ENCODE measurements around the gene TMEM59L. TPM values are rescaled to one million over a fixed set of nuclear protein-coding genes. Genes with fewer than 3 reads are reported as not detected.
"Not testable (repeated sequence)": the region's sequence is repeated elsewhere in the genome, so short reads cannot be mapped to it uniquely, and the experiment has no call there.

The TMEM59L gene
- total RNA-seq, 3 donors from 2014 or later, result 0.93 to 10.5 (median 1.4) TPM

DNA sequence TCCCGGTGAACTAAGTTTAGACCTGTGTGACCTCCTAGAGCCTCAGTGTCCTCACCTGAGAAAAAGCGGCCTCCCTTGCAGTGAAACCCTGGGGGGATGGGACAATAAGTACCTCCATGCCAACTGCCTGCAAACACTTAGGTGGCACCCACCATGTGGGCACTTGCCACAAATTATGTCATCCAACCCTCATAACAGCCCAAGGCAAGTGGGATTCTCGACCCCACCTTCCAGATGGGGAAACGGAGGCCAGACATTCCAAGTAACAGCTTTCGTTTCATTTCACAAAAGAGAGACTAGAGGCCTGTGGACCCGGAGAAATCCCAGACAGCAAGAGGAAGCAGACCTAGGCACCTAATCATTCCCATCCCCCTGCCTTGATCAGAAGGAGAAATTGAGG, 17.2 kb upstream of the TMEM59L start:
- TF ChIP-seq, protein P1, sequence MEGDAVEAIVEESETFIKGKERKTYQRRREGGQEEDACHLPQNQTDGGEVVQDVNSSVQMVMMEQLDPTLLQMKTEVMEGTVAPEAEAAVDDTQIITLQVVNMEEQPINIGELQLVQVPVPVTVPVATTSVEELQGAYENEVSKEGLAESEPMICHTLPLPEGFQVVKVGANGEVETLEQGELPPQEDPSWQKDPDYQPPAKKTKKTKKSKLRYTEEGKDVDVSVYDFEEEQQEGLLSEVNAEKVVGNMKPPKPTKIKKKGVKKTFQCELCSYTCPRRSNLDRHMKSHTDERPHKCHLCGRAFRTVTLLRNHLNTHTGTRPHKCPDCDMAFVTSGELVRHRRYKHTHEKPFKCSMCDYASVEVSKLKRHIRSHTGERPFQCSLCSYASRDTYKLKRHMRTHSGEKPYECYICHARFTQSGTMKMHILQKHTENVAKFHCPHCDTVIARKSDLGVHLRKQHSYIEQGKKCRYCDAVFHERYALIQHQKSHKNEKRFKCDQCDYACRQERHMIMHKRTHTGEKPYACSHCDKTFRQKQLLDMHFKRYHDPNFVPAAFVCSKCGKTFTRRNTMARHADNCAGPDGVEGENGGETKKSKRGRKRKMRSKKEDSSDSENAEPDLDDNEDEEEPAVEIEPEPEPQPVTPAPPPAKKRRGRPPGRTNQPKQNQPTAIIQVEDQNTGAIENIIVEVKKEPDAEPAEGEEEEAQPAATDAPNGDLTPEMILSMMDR (IDR thresholded peaks at IDR 0.05), result no peak
- DNase-seq (peak in 1 of 3 donors; percentile 8), ATAC-seq (no peak)
- Histone ChIP-seq H3K36me3 (ENCODE audit: low read depth) (no peaks in the 10 kb centered on the region), H3K9me3 (no peaks in the 10 kb centered on the region), H3K4me1 (ENCODE audit: low read depth) (peaks cover 14% of the 10 kb centered on the region), H3K4me3 (no peak overlapping the region)
- intact Hi-C loops (cut with DNase I, micrococcal nuclease), result loop anchor here in 1 of 2 donors (10.0 kb wide), 1 partner anchor 249 kb away; no protein-coding TSS in a partner anchor

DNA sequence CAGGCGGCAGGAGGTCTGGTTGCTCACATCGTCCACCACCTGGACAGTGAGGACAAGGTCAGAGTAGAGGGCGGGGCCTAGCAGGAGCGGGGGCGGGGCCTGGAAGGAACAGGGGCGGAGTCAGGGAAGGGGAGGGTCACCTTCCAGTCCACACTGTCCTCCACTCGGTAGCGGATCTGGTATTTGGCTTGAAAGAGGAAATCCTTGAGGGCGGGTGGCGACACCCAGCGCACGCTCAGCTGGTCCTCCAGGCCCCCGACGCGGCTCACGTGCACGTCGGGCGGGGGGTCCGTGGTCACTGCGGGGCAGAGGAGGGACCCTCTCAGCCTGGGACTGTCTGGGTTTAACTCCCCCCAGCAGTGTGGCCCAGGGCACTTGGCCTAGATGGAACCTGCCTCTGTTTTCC, 15.9 kb upstream of the TMEM59L start:
- peaks cover 14% of the 10 kb centered on the region for H3K4me1 ChIP-seq (ENCODE audit: low read depth)
- ATAC-seq, result peak; percentile 75
- TF ChIP-seq, protein P1 (IDR thresholded peaks at IDR 0.05), result no peak
- DNase-seq, result peak; percentile 62 to 76 (median 66)
- H3K4me3 ChIP-seq, result no peak overlapping the region
- no peaks in the 10 kb centered on the region for H3K36me3 ChIP-seq (ENCODE audit: low read depth)
- intact Hi-C loops (cut with DNase I, micrococcal nuclease), result loop anchor here in 1 of 2 donors (10.0 kb wide), 1 partner anchor 248 kb away; no protein-coding TSS in a partner anchor
- no peaks in the 10 kb centered on the region for H3K9me3 ChIP-seq

DNA sequence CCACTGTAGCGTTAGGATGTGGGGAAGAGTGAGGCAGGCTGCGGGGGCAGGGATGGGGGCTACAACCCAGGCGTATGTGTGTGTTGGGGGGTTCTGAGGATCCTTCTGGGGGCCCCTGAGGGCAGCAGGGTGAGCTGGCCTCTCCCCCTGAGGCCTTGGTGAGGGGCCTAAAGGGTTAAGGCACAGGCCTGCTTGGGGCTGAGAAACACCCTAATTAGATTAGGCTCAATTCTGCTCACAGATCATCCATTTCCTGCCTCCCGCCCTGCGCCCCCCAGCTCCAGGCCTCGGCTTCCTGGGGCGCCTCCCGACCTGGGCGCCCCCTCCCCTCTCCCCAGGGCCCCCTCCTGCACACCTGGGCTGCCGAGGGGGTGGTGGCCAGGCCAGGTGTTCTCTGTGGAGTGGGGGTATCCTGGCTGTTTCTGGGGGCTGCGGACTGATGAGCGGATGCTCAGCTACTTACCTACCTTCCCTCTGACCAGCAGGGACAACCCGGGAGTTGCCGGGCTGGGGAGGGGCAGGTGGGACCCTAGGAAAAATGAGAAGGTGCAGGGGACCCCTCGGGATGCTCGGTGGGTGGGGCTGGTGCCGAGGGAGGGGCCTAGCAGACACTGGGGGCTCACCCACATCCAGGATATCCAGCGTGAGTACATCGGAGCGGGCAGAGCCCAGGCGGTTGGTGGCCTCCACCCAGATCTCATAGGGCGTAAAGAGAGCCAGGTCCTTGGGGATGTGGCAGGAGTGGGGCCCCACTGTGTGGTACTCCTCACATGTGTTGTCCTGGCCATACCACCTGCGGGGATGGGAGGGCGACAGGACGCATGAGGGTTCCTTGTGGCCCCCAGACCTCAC, 14.6 kb upstream of the TMEM59L start:
- Histone ChIP-seq H3K36me3 (ENCODE audit: low read depth) (no peaks in the 10 kb centered on the region), H3K9me3 (no peaks in the 10 kb centered on the region), H3K4me3 (no peak overlapping the region), H3K4me1 (ENCODE audit: low read depth) (peaks cover 14% of the 10 kb centered on the region)
- ATAC-seq, result no peak
- TF ChIP-seq, protein P1 (IDR thresholded peaks at IDR 0.05), result no peak
- intact Hi-C loops (cut with DNase I, micrococcal nuclease), result loop anchor here in 1 of 2 donors (10.0 kb wide), 1 partner anchor 247 kb away; no protein-coding TSS in a partner anchor
- peak in 1 of 3 donors; percentile 44 for DNase-seq

DNA sequence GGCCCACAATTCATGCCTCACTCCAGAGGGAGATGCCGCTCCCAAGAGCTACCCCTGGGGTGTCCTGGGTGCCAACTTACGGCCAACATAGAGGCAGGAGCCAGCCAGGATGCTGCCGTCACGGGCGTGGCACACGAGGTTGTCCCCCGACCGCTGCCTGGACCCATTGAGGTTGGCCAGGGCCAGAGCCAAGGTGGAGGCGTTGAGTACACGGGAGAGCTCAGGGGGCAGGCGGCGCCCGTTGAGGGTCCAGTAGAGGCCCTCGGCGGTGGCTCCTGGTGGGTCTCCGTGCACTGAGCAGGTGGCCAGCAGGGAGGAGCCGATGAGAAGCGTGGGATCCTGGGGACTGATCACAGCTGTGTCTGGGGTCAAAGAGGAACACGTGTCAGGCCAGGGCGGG, 13.2 kb upstream of the TMEM59L start:
- Histone ChIP-seq H3K9me3 (no peaks in the 10 kb centered on the region), H3K4me3 (no peak overlapping the region), H3K4me1 (ENCODE audit: low read depth) (peaks cover 14% of the 10 kb centered on the region), H3K36me3 (ENCODE audit: low read depth) (no peaks in the 10 kb centered on the region)
- DNase-seq (peak in 1 of 3 donors; percentile 49), ATAC-seq (no peak)
- TF ChIP-seq, protein P1 (IDR thresholded peaks at IDR 0.05), result no peak
- intact Hi-C loops (cut with DNase I, micrococcal nuclease), result loop anchor here in 1 of 2 donors (10.0 kb wide), 1 partner anchor 245 kb away; no protein-coding TSS in a partner anchor

DNA sequence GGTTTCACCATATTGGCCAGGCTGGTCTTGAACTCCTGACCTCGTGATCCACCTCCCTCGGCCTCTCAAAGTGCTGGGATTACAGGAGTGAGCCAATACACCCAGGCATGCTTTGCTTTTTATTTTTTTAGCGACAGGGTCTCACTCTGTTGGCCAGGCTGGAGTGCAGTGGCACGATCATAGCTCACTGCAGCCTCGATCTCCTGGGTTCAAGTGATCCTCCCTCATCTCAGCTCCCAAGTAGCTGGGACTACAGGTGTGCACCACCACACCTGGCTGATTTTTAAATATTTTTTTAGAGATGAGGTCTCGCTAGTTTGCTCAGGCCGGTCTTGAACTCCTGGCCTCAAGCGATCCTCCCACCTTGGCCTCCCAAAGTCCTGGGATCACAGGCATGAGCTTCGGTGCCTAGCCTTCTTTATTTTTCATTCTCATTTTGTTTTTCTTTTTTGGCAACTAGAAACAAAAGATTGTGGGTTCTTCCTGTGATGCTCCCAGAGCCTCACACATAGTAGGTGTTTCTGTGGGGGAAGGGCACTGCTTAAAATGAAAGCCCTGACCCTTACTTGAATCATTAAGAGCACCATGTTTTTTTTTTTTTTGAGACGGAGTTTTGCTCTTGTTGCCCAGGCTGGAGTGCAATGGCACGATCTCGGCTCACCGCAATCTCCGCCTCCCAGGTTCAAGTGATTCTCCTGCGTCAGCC, 11.8 kb upstream of the TMEM59L start:
- peak in 1 of 3 donors; percentile 4 for DNase-seq

DNA sequence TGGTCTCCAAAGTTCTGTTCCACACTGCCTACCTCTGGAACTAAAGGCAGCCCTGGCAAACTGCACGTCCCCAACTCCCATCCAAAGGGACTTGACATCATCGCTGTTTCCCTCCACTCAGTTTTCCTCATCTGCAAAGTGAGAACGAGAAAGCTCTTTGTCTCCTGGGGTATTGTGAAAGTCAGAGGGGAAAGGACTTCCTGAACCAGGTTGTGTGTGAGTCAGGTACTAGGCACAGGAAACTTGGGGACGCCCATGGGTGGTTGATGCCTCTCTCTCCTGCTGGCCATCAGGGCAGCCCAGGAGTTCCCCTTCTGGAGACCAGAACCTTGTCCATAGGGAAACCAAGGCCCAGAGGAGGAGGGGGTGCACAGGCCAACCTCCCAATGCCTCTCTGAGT, 10.8 kb upstream of the TMEM59L start:
- TF ChIP-seq, protein P1 (IDR thresholded peaks at IDR 0.05), result no peak
- H3K36me3 ChIP-seq (ENCODE audit: low read depth), result no peaks in the 10 kb centered on the region
- ATAC-seq (no peak), DNase-seq (no peak)
- no peaks in the 10 kb centered on the region for H3K9me3 ChIP-seq
- H3K4me3 ChIP-seq, result no peak overlapping the region
- H3K4me1 ChIP-seq (ENCODE audit: low read depth), result peaks cover 5% of the 10 kb centered on the region
- intact Hi-C loops (cut with DNase I, micrococcal nuclease), result no loop called here

More for the DNA sequence above, 11.8 kb upstream of the TMEM59L start:
- H3K36me3 ChIP-seq (ENCODE audit: low read depth); intact Hi-C loops (cut with DNase I, micrococcal nuclease); ATAC-seq; H3K4me3 ChIP-seq; H3K9me3 ChIP-seq; H3K4me1 ChIP-seq (ENCODE audit: low read depth): not testable (repeated sequence)
